HG03060 (cell line): ENCODE data around the gene CCDC159.
"Not testable (repeated sequence)": the region's sequence is repeated elsewhere in the genome, so short reads cannot be mapped to it uniquely, and the experiment has no call there.

Experiments
- ATAC-seq: cut with Tn5 transposase; IDR thresholded peaks from one replicate; pipeline ENCODE4 v1.9.1; 2021; ENCODE audit warnings: low read depth, moderate number of reproducible peaks; ENCODE audit not compliant: unreplicated experiment

Gene CCDC159

DNA sequence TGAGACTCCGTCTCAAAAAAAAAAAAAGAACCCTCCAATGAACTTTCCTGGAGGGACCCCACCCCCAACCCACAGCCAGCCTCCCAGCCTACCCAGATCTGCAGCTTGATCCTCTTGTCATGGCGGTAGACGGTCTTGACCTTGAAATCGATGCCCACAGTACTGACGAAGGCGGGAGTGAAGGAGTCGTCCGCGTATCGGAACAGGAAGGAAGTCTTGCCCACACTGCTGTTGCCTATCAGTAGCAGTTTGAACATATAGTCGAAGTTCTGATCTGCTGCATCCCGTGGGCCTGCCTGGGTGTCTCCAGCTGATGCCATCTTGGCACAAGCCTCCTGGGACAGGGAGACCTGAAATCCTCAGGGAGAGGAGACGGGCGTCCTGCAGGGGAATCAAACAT, 9.2 kb upstream of the CCDC159 start:
- ATAC-seq: no peak

DNA sequence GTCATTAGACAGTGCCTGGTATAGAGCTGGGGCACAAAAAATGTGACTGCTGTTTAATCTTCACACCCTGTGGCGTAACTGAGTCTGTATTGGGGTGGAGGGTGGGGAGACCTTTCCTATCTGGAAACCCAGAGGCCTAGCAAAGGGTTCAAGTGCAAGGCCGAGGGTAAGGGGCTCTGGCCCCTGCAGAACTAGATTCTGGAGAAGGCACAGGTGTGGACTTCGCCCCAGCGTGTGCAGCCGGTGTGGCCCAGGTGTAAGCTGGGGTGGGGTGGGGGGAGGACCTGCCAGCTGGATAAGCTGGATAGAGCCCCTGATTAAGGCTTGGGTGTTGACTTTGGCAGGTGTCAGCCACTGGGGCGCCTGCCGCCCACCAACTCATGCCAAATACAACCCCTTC, 8.2 kb upstream of the CCDC159 start:
- no peak for ATAC-seq

DNA sequence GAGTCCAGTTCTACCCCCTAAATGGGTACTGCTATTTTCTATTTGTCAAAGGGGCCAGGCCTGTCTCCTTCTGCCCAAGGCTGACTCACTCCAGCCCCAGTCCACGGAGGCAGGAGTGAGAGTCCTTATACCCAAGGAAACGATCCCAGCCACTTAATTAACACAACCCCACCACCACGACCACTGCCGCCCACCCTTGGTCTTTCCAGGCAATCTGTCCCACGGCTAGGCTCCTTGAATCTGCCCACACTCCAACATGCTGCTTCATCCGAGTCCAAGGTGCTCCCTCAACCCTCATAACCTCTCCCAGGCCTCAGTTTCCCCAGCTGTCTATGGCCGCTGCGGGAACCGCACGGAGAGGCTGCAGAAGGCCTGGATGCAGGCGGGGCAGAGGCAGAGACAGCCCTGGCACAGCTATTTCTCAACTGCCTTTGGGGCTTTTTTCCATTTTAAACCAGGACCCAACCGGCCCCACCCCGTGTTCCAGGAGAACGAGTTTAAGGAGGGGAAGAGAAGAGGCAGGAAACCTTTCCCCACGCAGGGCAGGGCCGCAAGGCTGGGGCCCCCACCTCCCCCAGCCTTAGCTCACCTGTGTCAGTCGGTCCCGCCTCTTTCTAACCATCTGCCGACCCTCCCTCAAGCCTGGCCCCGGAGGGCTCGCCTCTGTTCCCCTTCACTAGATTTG, 7.6 kb upstream of the CCDC159 start:
- no peak for ATAC-seq

DNA sequence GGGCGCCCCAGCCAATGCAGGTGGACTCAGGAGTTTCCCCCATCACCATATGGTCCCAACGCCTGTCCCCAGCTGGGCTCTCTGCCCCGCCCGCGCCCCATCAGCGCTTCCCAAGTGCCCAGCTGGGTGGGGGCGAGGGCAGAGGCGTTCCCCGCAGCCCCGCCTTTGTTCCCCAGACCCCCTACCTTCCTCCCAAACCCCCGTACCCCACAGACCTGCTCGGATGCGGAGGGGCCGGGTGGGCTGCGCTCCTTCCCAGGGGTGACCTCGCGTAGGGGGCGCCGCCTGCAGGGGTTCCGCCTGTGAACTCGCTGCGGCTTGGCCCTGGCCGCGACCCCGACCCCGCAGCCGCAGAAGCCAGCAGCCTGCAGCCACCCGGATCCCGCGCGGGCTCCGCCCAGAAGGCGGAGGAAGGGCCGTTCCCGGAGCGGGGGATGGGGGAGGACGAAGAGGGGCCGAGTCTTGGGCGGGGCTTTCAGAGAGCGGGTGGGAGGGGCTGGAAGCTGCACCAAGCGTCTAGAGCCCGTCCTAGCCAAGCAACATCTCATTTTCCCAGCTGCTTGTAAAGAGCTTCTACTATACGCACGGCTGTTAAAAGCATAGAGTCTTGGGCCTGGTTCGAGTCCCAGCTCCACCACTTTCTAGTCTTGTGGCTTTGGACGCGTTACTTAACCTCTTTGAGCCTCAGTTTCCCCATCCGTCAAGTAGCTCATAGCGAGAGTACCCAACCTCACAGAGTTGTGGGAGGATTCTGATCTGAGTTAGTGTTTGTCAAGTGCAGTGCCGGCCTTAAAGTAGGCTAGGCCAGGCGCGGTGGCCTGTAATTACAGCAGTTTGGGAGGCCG, 6.8 kb upstream of the CCDC159 start, which contains the start of gene RAB3D:
RAB3D (minus strand) TSS at position 404 of the 845 bp plus-strand sequence. CDS start 2,258 bp downstream, outside the sequence.
- no peak for ATAC-seq

DNA sequence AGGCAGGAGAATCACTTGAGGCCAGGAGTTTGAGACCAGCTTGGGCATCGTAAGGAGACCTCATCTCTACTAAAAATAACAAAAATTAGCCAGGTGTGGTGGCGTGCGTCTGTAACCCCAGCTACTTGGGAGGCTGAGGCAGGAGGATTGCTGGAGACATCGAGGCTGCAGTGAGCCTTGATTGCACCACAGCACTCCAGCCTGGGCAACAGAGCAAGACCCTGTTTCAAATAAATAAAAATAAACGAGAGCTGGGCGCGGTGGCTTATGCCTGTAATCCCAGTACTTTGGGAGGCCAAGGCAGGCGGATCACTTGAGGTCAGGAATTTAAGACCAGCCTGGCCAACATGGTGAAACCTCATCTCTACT, 6.2 kb upstream of the CCDC159 start:
- not testable (repeated sequence) for ATAC-seq

DNA sequence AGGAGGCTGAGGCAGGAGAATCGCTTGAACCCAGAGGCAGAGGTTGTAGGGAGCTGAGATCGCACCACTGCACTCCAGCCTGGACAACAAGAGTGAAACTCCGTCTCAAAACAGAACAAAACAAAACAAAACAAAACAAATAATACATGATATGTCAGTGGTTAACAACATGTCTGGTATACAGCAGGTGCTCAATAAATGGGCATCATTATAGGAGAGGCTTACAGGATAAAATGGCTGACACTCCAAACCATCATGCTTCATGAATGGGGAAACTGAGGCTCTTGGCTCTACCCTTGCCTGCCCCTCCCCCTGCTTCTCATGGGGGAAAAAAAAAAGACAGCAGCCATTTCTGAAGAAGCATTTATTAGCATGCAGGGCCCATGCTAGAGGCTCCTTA, 3.9 kb upstream of the CCDC159 start:
- no peak for ATAC-seq

DNA sequence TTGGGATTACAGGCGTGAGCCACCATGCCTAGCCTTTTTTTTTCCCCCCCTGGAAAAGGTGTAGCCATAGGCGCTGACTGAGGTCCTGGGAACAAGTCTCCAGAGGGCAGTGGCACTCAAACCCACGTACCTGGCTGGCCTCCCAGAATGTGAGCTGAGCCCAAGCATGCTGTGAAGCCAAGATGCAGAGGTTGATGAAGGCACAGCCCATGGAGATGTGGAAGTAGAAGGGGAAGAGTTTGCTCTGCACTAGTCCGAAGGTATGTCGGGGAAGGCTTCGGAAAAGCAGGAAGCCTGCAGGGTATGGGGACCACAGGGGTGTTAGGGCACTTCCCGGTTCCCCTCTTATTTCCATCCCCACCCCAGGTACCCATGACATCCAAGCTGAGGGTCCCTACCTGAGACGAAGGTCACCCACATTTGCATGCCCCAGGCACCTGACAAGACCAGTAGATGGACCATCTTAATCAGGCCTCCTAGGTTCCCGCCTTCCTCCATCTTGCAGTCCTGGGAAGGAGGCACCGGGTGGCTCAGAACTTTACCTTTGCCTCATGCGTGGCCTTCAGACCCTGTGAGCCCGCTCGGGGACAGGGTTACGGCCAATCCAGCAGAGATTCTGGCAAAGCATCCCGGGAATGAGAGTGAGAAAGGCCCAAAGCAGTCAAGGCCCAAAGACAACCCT, 1.1 kb upstream of the CCDC159 start:
- ATAC-seq: no peak

DNA sequence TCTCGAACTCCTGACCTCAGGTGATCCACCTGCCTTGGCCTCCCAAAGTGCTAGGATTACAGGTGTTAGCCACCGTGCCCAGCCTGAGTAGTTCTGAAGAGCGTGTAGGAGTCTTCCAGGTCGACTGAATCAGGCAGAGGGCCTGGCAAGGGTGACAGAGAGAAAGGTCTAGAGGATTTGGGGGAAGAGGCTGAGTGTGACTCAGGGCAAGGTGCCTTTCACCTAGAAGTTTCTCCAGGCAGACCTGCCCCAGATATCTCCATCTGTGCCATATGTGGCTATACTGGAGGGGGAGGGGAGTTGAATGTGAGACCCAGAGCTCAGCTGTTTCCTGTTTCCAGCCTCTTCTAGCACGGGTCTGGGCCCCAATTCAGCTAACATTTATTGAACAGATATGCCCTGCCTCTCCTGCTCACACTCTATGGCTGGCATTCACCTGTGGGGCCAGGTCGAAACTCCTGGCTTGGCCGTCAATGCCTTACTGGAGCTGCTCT, 1.3 kb downstream of the CCDC159 start:
- ATAC-seq: no peak

DNA sequence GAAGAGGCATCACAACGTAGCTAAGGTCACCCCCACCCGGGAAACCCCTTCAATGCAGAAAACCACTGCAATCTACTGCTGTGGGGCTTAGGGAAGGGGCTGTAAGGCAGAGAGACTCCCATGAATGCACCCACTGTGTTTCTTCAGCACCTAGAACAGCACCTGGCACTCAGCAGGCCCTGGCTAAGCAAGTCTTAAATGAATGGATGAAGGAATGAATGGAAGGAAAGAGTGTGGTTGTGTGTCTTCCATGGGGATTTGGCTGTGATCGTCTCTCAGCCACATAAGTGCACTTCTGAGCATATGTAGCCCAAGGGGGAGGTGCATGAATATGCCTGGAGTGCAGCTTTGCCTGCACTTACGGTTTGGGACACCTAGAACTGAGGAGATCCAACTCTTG, 2.9 kb downstream of the CCDC159 start:
- no peak for ATAC-seq

DNA sequence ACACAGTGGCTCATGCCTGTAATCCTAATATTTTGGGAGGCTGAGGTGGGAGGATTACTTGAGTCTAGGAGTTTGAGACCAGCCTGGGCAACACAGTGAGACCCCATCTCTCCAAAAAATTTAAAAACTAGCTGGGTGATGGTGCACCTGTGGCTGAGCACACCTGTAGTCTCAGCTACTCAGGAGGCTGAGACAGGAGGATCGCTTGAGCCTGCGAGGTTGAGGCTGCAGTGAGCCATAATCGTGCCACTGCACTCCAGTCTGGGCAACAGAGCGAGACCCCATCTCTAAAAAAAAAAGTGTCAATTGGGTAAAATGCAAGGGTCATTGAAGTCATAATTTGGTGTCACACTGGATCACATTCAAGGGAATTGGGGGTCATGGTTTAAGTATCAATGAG, 7.8 kb downstream of the CCDC159 start:
- not testable (repeated sequence) for ATAC-seq

DNA sequence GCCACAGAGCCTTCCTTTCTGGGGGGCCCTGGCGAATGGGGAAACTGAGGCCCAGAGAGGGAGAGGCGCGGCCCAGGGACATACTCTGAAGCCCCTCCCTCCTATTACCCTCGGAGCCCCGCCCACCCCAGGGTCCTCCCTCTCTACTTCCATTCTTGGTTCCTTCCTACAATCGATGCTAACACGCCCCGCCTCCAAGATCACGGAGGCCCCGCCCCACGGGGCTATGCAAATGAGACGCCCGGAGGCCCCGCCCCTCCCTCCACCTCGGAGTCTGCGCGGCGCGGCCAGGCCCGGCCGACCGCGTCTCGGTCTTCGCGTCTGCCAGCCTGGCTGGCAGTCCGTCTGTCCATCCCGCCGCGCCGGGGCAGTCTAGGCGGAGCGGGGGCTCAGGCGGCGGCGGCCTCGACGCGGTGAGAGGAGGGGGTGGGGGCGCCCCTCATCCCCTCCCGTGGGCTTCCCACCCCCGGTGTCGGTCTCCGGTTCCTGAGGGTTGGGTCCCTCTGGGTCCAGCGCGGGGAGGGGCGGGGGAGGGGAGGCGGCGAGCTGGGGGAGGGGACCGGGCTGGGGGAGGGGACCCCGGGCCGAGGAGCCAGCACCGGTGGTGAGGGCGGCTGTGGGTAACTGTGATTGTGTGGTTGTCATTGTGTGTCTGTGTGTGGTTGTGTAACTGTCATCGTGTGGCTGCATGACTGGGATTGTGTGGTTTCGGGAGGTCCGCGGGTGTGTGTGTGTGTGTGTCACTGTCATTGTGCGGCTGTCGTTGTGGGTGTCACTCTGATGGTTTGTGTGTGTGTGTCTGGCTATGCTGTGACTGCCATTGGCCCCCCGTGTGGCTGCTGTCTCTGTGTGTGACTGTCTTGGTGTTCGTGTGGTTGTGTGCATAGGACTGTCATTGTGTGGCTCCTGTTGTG, 9.1 kb downstream of the CCDC159 start, which contains the start of gene PLPPR2:
PLPPR2 (plus strand) TSS at position 273 of the 914 bp plus-strand sequence. CDS start 2,242 bp downstream, outside the sequence.
- no peak for ATAC-seq

DNA sequence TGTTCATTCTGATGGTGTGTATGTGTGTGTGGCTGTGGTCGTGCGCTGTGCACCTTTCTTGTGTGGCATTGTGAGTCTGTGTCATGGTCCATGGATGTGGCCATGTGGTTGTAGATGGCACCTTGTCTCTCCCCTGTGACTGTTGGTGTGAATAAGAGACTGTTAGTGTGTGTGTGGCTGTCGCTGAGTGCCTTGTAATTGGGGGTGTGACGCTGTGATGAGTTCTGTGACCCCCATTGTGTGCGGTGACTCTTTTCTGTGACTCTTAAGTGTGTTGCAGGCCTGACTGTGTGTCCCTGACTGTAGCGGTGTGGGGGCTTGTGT, 9.7 kb downstream of the CCDC159 start:
- ATAC-seq: no peak

DNA sequence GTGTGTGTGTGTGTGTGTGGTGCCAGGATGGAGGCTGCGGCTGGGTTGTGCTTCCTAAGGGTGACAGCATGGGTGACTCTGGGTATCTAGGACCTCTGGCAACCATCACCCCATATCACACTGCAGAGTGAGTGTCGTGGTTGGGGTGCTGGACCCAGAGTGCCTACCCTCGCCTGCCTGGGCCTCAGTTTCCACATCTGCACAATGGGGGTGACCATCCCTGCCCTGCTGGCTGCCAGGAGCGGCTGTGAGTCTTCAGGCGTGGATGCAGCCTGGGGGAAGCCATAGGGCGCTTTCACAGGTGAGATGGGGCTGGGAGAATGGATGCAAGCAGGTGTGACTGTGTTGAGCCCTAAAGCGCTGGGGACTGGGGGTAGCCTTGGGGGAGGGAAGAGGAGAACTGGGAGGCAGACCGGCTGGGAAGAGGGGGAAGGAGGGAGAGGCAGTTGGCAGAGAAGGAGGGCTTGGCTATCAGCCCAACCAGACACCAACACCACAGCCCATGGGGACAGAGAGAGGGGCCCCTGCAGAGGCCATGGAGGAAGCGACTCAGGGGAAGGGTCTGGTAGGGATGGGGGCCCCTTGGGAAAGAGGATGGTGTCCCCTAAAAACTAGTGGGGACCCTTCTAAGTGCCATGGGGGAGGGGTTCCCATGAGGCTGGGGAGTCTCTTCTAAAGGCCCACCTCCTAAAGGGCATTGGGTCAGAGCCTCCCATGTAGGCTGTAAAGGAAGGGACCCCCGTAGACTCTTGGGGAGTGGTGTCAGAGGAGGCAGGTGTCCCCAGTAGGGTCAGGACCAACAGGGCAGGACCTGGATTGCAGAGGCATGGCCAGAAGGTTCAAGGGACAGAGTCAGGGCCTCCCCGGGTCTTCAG, 10.6 kb downstream of the CCDC159 start:
- no peak for ATAC-seq

DNA sequence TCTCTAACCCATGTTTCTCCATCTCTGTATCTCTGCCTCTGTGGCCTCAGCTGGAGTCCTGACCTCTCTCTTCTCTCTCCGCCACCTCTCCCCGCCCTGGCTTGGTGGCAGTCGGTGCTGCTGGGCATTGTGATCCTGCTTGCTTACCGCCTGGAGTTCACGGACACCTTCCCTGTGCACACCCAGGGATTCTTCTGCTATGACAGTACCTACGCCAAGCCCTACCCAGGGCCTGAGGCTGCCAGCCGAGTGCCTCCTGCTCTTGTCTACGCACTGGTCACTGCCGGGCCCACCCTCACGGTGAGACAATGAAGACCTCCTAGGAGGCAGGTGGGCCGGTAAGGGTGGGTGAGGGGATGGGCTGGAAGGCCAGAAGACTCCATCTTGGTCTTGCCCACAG, 13.1 kb downstream of the CCDC159 start:
- ATAC-seq: no peak

DNA sequence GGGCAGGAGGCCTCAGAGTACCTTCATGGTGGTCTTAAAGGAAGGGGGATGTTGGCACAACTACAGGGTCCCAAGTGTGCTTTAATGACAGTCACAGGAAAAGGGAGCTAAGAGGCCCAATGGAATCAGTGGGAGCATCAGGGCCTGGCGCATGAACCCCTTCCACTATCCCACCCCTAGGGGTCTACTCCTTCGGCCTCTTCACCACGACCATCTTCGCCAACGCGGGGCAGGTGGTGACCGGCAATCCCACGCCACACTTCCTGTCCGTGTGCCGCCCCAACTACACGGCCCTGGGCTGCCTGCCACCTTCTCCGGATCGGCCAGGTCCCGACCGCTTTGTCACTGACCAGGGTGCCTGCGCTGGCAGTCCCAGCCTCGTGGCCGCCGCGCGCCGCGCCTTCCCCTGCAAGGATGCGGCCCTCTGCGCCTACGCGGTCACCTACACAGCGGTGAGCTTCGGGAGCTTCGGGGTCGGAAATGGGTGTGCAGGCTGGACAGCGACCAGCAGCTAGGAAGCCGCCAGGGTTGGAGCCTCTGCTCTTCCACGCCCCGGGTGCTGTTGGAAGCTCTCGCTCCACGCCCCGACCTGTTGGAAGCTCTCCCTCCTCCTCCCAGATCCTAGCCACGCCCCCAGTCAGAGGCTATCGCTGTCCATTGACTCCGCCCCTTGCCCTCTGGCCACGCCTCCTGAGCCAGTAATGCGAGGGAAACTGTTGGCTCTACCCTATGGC, 14.9 kb downstream of the CCDC159 start:
- no peak for ATAC-seq

DNA sequence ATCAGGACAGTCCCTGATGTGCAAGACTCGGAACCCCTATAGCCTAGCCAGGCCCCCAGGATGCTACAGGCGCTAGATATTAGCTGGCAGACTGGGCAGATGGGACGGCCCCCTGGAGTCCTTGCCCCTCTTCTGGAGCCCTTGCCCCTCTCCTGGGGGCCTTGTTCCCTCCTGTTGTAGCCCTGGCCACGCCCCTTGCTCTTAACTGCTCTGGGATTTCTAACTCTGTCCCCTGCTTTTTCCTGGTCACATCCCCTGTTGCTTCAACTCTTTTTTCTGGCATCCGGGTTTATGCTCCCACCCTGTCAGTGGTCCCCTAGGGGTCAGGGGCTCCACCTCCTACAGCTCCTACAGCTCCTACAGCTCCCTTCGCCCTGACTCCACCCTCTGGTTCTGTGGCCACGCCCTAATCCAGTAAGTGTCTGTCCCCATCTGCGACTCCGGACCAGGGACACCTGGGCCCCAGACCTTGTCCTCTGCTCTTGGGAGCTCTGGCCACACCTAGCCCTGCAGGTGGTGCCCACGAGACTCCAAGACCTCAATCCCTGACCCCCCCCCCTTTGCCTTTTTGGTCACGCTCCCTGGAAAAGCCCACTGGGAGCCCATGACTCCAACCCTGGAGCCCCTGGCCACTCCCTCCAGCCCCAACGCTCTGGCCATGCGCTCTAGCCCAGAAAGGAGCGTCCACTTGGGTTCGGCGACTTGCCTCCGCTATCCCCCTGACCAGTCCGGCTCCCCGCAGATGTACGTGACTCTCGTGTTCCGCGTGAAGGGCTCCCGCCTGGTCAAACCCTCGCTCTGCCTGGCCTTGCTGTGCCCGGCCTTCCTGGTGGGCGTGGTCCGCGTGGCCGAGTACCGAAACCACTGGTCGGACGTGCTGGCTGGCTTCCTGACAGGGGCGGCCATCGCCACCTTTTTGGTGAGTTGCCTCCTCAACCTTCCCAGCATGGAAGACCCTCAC, 15.7 kb downstream of the CCDC159 start:
- ATAC-seq: no peak

DNA sequence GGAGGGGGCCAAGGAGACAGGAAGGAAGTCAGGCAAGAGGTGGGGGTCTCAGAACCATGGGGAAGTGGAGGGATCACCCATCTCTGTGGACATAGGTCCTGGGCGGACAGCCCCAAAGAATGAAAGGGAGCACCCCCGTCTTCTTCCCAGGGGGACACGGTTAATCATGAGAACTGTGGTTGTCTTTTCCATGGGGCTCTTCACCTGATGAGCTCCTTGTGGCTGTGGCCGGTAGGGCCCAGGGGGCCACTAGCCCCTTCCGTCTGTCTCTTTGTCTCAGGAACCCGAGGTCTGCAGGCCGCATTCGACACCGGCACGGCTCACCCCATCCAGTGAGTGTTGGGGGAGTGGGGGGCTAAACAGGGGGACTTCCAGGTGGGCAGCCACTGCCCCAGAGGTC, 17.6 kb downstream of the CCDC159 start:
- no peak for ATAC-seq
